Retina (tissue), 1 donor: ENCODE measurements around the gene ADGRE2.
"Not testable (repeated sequence)": the region's sequence is repeated elsewhere in the genome, so short reads cannot be mapped to it uniquely, and the experiment has no call there.

Source experiments
- DNase-seq: peaks from one replicate; pipeline ENCODE4 v3.0.0-alpha.2; 2016

ADGRE2 gene

DNA sequence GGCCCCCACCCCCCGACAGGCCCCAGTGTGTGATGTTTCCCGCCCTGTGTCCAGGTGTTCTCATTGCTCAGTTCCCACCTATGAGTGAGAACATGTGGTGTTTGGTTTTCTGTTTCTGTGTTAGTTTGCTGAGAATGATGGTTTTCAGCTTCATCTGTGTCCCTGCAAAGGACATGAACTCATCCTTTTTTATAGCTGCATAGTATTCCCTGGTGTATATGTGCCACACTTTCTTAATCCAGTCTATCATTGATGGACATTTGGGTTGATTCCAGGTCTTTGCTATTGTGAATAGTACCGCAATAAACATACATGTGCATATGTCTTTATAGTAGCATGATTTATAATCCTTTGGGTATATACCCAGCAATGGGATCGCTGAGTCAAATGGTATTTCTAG, 715 bp downstream of the ADGRE2 start:
- DNase-seq, result not testable (repeated sequence)

DNA sequence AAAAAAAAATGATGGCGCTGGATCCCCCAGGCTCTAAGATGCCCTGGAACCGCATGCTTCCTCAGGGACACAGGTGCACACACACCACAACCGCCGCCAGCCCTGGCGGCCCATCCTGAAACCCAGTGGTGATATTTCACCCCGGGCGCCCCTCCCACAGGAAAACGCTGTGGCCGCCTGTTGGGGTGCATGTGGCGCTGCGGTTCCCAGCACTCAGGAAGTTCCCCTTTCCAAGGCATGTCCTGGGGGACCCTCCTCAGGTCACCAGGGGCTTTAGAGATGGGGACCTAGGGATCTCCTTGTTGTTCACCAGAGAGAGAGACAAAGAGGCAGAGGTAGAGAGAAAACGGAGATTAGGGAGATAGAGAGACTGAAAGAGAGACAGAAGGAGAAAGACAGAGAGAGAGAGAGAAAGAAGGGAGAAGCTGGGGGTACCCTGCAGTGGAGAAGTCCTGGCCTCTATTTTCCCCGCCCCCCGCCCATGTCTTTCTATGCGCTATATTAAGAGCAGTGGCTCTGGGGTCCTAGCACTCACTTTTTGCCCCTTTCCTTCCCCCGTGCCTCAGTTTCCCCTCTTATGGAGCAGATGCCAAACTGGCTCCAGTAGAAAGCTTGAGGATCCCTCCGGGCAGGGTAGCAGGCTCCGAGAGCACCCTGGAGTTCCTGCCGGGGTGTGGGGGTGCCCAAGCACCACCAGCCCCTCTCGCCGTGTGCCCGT, 2.3 kb downstream of the ADGRE2 start:
- DNase-seq, result no peak

DNA sequence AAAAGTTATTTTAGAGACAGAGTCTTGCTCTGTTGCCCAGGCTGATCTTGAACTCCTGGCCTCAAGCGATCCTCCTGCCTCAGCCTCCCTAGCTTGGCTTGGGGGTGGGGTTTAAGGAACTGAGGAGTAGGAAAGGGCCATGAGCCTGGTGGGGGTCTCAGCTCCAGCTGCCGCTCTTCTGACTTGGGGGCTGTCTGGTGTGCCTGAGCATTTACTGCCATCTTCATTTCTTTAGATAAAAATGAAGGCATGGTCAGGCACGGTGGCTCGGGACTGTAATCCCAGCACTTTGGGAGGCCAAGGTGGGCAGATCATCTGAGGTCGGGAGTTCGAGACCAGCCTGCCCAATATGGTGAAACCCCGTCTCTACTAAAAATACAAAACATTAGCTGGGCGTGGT, 3.0 kb downstream of the ADGRE2 start:
- not testable (repeated sequence) for DNase-seq

DNA sequence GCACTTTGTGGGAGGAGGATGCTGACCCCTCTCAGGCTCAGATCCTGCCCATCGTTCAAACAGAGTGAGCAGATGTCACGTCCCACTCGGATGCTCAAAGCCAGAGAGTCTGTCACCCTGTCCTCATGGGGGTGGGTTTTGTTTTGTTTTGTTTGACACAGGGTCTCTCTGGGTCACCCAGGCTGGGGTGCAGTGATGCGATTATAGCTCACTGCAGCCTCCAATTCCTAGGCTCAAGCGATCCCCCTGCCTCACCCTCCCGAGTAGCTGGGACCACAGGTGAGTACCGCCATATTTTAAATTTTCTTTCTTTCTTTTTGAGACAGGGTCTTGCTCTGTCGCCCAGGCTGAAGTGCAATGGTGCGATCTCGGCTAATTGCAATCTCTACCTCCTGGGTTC, 4.0 kb downstream of the ADGRE2 start:
- no peak for DNase-seq

DNA sequence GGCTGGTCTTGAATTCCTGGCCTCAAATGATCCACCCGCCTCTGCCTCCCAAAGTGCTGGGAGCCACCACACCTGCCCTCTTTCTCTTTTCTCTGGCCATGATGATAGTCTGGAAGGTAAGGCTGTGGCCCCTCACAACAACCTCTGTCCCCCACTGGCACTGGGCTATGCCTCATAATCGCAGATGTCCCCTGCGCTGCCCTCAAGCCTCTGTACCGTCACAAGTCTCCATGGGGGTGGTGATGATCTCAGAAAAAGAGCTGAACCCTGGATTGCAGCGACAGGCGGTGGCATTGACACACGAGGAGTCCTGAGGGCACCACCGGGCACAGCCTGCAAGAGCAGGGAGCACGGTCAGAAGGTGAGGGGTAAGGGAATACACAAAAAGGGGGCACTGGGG, 4.6 kb downstream of the ADGRE2 start:
- DNase-seq, result not testable (repeated sequence)

DNA sequence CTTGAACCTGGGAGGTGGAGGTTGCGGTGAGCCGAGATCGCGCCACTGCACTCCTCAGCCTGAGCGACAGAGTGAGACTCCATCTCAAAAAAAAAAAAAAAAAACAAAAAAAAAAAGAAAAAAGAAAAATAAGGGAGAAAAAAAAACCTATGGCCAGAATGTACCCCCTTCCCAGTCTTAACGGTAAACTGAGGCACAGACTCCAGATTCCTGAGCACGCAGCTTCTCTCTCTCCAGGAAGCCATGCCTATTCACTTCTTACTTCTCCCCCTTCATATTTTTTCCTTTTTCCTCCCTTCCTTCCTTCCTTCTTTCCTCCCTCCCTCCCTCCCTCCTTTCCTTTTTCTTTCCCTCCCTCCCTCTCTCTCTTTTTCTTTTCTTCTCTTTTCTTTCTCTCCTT, 5.4 kb downstream of the ADGRE2 start:
- no peak for DNase-seq

DNA sequence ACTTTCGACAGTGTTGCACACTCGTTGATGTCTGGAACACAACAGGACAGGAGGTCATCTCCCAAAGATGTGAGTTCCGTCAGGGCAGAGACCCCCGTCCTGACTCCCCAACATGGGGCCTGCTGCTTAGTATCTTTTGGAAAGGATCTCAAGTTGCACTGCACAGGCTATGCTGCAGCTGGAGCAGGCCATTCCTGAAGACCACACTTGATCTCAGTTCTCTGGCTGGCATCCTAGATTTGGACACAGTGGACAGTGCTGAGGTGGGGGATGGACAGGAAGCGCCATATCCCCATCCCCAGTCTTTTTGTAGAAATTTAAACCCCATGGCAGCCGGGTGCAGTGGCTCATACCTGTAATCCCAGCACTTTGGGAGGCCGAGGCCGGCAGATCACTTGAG, 5.9 kb downstream of the ADGRE2 start:
- no peak for DNase-seq

DNA sequence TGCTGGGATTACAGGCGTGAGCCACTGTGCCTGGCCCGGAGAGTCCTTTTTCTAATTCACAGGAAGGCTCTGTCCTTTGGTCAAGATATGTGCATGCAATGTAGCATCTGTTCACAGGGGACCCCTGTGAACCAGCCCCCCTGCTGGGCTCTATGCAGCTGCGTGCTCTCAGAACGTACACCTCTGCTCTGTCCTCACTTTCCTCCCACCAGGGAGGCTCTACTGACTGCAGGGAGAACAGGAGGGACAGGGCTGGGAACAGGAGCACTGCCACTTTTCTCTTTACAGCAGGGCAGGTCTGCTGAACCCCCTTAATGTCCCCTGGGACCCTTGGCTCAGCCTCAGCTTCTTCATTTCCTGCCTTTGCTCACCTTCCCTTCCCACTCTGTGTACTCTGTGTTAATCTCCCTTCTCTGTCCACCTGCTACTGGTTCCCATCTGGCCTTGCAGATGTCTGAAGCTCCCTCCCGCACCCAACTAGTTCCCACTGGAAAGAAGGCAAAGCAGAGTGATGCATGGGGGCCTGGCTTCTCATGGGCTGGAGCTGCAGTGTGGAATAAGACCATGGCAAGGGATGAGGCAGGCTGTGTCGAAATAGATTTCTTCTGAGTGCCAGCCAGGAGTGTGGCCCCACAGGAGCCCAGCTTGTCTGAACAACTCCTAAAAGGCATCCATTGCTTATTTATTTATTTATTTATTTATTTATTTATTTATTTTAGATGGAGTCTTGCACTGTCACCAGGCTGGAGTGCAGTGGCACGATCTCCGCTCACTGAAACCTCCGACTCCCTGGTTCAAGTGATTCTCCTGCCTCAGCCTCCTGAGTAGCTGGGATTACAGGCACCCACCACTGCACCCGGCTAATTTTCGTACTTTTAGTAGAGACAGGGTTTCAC, 7.2 kb downstream of the ADGRE2 start:
- no peak for DNase-seq

DNA sequence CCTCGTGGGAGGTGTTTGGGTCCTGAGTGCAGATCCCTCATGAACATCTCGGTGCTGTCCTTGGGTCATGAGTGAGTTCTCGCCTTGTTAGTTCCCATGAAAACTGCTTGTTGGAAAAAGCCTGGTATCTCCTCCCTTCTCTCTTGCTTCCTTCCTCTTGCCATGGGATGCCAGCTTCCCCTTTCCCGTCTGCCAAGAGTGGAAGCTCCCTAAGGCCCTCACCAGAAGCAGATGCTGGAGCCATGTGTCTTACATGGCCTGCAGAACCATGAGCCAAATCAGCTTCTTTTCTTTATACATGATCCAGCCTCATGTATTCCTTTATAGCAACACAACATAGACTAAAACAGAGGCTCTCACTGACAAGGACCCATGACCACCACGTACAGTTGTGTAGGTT, 8.2 kb downstream of the ADGRE2 start:
- no peak for DNase-seq

DNA sequence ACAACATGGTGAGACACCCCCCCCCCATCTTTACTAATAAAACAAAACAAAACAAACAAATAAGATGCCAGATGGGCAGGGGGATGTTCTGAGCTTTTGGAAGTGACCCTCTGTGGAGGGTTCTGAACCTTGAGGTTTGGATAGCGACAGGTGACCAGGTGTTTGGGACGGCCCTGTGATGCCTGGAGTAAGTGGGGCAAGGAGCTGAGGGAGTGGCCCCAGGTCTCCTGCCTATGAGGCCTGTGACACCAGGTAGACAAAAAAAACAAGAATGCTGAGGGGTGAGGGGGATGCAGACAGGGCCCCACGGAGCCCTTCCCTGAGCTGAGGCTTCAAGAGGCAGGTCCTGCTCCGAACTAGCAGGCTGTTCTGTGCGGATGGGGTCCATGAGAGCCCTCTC, 9.2 kb downstream of the ADGRE2 start:
- no peak for DNase-seq

DNA sequence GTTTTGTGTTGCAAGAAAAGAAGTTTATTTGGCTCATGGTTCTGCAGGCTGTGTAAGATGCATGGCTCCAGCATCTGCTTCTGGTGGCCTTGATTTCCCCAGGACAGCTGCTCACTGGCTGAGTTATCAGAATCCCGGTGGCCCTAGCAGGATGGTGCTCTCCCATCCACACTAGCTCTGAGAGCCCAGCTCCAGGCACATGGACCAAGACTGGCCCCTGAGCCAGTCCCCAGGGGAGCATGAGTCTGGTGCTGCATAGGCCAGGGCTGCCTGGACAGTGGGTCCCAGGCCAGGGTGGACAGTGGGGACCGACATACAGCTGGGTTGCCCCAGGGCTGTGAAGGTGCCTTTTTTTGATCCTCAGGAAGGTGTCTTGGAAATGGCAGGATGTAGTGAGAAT, 10.4 kb downstream of the ADGRE2 start:
- no peak for DNase-seq

DNA sequence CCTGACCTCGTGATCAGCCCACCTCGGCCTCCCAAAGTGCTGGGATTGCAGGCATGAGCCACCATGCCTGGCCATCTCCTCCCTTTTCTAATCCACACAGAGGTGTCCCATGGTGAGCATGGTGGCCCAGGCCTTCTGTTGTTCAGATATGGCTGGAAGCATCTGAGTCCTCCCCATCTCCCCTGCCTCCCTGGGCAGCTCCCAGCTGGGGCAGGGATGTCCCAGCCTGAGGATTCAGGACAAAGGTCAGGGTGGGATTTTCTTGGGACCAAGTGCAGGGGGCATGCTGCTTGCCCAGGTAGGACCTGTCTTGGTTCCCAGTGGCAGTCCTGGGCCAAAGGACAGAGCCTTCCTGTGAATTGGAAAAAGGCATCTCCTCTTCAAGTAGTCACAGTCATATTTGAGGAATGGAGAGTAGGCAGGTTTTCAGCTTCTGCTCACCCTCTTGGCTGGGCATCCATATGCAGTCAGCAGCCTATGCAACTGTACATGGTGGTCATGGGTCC, 10.8 kb downstream of the ADGRE2 start:
- DNase-seq, result no peak

DNA sequence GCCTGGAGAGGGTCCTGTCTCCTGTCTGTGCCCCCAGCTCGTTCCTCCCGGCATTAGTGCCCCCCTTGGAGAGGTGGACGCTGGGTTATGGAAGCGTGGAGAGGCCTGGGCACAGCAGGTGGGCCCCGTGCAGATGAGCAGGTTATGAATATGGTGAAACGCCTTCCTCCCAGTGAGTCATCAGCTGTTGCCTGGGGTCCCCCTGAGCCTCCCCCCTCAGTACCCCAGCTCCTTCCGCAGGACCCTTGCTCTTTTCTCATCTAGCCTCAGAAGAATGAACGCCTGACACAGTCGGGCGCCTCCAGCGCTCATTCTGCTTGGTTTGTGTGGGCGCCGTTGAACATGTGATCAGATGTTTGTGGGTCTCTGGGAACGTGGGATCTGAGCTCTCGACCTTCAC, 12.5 kb downstream of the ADGRE2 start:
- not testable (repeated sequence) for DNase-seq

DNA sequence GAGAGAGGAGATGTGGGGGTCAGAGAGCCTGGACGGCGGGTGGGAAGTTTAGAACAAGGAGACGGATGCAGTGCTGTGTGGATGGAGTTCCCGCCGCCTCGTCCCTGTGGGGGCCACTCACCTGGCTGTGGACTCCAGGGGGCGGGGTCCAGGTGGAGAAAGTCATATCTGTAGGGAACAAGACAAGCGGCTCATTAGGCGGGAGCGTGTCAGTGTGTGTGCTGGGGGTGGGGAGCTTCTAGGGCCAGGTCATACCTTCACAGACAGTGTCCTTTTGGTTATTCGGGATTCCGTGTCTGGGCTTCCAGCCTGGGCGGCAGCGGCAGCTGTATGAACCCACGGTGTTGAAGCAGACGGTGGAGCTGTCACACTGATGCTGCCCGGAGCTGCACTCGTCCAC, 13.0 kb downstream of the ADGRE2 start:
- DNase-seq, result not testable (repeated sequence)

DNA sequence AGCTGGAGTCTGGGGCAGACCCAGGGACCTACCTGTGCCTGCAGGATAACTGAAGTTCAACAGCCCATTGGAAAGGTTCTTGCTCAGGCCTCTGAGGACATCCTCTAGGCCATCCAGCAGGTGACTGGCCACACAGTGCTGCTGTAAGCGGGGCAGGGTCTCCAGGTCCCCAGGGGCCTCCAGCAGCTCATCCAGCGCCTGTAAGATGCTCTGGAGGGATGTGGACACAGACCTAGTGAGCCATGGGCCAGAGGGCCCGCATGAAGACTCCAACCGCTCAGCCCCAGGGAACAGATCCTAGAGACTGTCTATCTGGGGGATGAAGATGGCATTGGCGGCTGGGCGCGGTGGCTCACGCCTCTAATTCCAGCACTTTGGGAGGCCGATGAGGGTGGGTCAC, 14.0 kb downstream of the ADGRE2 start:
- no peak for DNase-seq

DNA sequence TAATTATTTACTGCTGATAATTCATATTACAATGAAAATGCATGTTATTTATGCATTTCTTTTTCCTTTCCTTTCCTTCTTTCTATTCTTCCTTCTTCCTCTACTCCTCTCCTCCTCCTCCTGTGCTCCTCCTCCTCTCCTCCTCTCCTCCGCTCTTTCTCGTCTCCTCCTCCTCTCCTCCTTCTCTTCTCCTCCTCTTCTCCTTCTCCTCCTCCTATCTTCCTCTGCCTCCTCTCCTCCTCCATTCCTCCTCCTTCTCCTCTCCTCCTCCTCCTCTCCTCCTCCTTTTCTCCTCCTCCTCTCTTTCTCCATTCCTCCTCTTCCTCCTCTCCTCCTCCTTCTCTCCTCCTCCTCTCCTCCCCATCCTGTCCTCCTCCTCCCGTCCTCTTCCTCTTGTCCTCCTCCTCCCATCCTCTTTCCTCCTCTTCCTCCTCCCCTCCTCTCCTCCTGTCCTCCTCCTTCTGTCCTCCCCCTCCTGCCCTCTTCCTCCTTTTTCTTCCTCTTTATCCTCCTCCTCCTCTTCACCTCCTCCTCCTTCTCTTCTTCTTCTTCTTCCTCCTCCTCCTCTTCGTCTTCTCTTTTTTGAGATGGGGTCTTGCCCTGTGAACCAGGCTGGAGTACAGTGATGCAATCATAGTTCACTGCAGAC, 14.7 kb downstream of the ADGRE2 start:
- DNase-seq, result no peak

DNA sequence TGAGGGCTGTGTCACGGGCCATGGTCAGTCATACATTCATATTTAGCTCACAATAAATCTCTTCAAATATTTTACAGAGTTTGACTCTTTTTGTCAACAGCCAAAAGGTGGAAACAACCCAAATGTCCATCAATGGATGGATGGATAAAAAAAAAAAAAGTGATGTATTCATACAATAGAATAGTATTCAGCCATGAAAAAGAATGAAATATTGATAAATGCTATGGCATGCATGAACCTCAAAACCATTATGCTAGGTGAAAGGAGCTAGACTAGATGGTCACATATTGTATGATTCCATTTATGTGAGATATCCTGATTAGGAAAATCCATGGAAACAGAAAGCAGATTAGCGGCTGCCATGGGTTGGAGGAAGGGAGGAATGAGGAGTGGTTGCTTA, 16.2 kb downstream of the ADGRE2 start:
- no peak for DNase-seq

DNA sequence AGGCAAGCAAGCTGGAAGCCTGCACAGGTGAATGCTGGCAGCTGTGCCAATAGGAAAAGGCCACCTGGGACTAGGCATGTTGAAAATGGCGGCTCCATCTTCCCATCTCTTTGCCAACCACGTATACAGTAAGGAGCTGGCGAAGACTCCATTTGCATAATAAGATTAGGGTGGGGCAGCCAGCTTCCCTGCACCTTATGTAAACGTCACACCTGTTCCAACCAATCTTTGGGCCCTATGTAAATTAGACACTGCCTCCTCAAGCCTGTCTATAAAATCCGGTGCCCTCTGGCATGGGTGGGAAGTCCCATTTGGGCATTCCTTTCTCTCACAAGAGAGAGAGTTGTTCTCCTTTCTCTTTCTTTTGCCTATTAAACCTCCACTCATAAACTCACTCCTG, 16.8 kb downstream of the ADGRE2 start:
- DNase-seq, result no peak

DNA sequence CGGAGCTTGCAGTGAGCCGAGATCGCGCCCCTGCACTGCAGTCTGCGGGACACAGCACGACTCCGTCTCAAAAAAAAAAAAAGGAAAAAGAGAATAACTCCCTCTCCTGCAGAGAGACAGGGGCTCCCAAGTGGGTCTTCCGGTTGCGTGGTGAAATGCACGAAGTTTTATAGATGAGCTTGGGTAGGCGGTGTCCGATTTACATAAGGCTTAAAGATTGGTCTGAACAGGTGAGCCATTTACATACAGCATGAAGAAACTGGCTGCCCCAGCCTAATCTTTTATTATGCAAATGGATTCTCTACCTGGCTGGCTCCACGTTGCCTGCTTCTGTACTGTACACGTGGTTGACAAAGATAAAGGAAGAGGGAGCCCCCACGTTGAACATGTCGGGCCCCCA, 19.5 kb downstream of the ADGRE2 start:
- no peak for DNase-seq

DNA sequence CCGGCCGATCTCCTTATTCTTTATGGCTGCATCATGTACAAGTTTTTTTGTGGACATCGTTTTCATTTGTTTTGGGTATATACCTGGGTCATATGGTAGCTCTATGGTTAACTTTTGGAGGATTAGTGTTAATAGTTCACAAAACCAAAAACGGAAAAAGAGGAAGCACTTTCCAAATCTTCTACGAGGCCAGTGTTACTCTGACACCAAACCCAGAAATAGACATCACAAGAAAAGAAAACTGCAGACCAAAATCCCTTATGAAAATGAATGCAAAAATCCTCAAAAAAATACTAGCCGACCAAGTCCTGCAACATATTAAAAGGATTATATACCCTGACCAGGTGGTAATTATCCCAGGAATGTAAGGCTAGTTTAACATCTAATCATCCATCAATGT, 29.8 kb downstream of the ADGRE2 start:
- no peak for DNase-seq

DNA sequence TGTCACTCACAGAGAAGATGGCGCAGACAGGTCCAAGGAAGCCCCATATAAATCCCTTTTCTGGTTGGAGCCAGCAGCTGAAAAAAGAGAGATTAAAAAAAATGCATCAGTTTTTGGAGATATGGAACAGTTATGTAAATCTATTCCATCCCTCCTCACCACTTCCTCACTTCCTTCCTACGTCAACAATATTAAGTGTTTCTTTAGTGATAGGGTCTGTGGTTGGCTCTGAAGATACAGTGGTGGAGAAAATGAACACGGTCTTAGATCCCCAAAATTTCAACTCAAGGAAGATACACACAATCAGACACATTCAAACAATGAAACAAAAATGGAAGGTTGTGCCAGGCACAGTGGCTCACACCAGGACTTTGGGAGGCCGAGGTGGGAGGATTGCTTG, 31.5 kb downstream of the ADGRE2 start:
- no peak for DNase-seq

DNA sequence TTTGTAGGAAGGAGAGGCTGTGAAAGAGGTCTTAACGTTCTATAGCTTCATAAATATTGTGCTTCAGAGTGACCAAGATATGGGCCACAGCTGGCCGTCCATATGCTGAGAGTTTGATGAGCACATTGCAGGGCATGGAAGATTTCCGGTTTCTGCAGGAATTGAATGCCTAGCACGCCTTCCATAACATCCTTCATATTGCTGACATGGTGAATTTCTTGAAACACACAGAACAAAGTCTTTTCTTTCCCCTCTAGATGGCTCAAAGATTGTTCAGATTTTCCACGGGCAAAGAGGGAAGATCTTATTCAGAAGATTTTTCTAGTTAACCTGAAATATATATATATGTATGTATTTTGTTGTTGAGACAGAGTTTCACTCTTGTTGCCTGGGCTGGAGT, 42.4 kb downstream of the ADGRE2 start:
- no peak for DNase-seq

DNA sequence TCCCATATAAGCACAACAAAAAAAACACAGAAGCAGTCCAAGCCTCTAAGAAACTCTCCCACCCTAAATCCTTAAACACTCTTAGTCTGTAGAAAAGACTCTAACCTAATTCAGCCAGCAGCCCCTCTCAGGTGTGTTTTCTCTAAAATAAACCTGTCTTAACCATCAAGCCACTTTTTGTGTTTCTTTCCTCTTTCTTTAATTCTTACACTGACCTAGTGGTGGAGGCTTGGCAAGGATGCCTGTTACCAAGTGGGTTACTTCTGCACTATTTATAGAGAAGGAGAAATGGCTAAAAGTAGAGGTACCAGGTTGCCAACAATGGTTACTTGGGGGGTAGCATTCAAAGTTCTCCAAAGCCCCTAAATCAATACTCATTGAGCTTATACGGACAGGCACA, 44.8 kb downstream of the ADGRE2 start:
- no peak for DNase-seq

DNA sequence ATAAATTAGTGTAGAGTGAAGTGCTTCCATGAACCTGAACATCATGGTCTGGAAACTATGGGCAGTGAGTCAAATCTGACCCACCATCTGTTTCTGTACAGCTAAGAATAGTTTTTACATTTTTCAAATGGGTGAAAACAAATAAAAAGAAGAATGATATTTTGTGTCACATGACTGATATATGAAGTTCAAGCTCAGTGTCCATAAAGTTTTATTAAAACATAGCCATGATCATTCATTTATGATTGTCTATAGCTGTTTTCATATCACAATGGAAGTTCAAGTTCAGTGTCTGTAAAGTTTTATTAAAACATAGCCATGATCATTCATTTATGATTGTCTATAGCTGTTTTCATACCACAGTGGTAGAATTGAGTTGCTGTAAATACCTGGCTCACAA, 45.9 kb downstream of the ADGRE2 start:
- DNase-seq, result no peak
